Superior temporal gyrus (tissue), 1 donor: ENCODE measurements around the gene EYA3.

Source experiments
- DNase-seq: peaks from one replicate; pipeline ENCODE4 v3.0.0-alpha.2; 2016; ENCODE audit errors: extremely low spot score

Gene EYA3, protein sequence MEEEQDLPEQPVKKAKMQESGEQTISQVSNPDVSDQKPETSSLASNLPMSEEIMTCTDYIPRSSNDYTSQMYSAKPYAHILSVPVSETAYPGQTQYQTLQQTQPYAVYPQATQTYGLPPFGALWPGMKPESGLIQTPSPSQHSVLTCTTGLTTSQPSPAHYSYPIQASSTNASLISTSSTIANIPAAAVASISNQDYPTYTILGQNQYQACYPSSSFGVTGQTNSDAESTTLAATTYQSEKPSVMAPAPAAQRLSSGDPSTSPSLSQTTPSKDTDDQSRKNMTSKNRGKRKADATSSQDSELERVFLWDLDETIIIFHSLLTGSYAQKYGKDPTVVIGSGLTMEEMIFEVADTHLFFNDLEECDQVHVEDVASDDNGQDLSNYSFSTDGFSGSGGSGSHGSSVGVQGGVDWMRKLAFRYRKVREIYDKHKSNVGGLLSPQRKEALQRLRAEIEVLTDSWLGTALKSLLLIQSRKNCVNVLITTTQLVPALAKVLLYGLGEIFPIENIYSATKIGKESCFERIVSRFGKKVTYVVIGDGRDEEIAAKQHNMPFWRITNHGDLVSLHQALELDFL

GRCh38 chr1:28088168-28088961 is at the start of gene EYA3:
EYA3 (minus strand) TSS chr1:28088610; CDS start chr1:28058026, 30,584 bp downstream.
- peak; percentile 97 for DNase-seq

GRCh38 chr1:28136922-28137613 is 48.7 kb upstream of the EYA3 start:
- DNase-seq, result no peak

GRCh38 chr1:28136169-28136921 is 47.9 kb upstream of the EYA3 start:
- DNase-seq, result no peak

DNA sequence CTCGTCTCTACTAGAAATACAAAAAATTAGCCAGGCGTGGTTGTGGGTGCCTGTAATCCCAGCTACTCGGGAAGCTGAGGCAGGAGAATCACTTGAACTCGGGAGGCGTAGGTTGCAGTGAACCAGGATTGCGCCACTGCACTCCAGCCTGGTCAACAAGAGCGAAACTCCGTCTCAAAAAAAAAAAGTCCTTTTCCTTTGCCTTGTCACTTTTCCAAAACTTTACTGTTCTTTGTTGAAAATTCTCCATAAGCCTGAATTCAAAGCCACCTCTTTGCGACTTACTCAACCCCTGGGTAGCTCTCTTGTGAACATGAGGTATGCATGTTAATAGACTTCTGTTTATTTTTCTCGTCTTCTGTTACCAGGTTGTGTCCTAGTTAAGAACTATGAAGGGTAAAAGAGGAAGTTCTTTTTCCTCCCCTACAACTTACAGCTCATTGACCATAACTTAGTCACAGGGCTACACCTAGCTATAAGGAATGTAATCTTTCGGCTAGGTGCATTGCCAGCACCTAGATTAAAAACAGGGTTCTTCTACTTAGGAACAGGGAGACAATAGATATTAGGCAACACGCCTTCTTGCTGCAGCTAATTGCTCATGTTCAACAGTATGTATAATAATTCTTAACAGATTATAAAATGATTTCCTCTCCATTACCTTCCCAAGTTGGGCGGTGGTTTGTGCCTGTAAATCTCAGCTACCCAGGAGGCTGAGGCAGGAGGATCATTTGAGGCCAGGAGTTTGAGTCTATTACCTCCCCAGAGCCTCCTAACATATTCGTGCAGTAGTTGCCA is 47.2 kb upstream of the EYA3 start:
- no peak for DNase-seq

- DNase-seq, result no peak
Measured at GRCh38 chr1:28134651-28135207, 46.3 kb upstream of the EYA3 start.

- DNase-seq, result no peak
Measured at GRCh38 chr1:28132171-28133167, 44.1 kb upstream of the EYA3 start.

DNA sequence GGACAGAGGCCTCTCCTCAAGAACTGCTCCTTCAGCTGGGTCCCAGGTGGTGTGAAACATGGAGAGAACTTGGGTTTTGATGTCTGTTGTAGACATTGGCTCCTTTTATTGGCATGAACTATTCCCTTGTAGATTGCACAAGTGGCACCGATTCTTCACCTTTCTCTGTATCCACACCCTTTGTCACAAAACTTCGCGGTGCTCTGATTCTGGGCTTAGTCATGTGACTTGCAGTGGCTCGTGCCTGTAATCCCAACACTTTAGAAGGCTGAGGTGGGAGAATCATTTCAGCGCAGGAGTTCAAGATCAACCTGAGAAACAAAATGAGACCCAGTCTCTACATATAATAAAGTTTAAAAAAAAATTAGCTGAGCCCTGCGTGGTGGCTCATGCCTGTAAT is 42.5 kb upstream of the EYA3 start:
- DNase-seq, result no peak

- DNase-seq, result no peak
Measured at GRCh38 chr1:28129150-28129549, 40.7 kb upstream of the EYA3 start.

GRCh38 chr1:28127617-28128257 is 39.3 kb upstream of the EYA3 start:
- no peak for DNase-seq

DNA sequence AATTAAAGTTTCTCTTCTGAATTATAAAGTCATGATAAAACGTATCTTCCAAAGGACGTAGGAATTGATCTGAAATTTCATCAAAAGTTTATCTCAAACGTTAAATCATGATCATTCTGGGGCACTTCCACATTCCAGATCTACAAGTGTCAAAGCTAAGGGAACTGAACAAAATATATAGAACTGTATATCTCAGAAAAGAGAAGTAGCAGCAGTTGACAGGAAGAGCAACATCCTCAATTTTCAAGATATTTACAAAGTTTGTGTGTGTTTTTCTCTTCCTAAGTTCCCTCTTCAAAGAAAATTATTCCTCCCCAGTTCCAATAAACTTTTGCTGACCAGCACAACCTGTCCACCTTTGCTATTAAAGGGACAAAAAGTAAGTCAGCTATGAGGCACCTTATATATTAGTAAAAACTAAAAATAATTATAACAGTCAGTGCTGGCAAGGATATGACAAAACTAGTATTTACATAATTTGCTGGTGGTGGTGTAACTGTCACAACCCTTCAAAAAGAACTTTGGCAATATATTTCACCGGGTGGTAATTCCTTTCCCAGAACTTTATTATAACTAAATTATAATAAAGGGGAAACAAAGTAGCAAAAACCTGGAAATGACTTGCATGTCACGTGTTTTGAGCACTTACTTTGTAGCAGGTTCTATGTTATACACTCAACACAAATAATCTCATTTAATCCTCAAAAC is 38.5 kb upstream of the EYA3 start:
- no peak for DNase-seq

DNA sequence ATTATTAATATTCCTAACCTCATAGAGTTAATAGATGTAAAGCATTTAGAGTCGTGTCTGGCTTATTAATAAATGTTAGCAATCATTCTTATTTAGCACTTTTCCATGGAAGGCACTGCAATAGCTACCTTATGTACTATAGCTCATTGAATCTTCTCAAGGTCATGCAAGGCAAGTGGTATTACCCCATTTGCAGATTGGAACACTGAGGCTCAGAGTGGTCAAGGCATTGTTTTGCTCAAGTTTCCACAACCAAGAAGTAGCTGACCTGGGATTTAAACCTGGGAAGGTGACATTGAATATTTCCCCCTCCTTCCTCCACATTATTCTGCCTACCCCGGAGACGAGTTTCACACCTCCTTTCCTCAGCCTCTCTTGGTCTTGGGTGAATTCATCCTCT is 37.8 kb upstream of the EYA3 start:
- no peak for DNase-seq

- no peak for DNase-seq
Measured at GRCh38 chr1:28123461-28123961, 35.1 kb upstream of the EYA3 start.

DNA sequence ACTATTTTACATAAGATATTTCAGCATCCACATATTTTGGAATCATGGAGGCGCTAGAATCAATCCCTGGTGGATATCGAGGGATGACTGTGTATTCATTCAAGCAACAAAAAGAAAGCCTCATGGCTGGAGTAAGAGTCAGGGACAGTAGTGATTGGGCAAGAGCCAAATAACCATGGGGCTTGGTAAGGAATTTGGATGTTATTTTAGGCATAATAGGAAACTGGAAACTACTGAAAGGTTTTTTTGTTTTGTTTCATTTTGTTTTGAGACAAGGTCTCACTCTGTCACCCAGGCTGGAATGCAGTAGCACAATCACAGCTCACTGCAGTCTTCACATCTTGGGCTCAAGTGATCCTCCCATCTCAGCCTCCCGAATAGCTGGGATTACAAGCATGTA is 33.8 kb upstream of the EYA3 start:
- no peak for DNase-seq

DNA sequence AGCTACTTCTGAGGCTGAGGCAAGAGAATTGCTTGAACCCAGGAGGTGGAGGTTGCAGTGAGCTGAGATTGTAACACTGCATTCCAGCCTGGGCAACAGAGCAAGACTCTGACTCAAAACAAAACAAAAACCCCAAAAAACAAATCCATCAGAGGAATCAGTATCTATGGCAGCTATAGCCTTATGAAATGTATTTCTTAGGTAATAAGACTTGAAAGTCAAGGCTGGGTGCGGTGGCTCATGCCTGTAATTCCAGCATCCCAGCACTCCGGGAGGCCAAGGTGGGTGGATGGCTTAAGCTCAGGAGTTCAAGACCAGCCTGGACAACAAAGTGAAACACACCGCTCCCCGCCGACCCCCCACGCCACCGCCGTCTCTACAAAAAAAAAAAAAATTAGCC is 31.1 kb upstream of the EYA3 start:
- no peak for DNase-seq

GRCh38 chr1:28118640-28119307 is 30.4 kb upstream of the EYA3 start:
- no peak for DNase-seq

GRCh38 chr1:28115267-28115666 is 26.9 kb upstream of the EYA3 start:
- no peak for DNase-seq

- DNase-seq, result no peak
Measured at GRCh38 chr1:28114844-28115243, 26.4 kb upstream of the EYA3 start.
